IPS DF 4.7 (cell line): ENCODE results near the gene DUS3L.

Experiments used
- DNase-seq: peaks from one replicate; pipeline ENCODE4 v3.0.0-alpha.2; 2013; ENCODE audit warnings: low spot score; ENCODE audit errors: extremely low read depth

DUS3L gene

GRCh38 chr19:5822181-5822844, 31.4 kb upstream of the DUS3L start:
- no peak for DNase-seq

- no peak for DNase-seq
Observed at GRCh38 chr19:5821521-5822180, 30.7 kb upstream of the DUS3L start.

- DNase-seq, result no peak
Observed at GRCh38 chr19:5820785-5821184, 29.8 kb upstream of the DUS3L start.

GRCh38 chr19:5818594-5818993, 27.6 kb upstream of the DUS3L start:
- DNase-seq, result no peak

GRCh38 chr19:5817218-5817617, 26.3 kb upstream of the DUS3L start:
- no peak for DNase-seq

- DNase-seq, result no peak
Observed at GRCh38 chr19:5814852-5815246, 23.9 kb upstream of the DUS3L start.

- DNase-seq, result no peak
Observed at GRCh38 chr19:5814123-5814851, 23.3 kb upstream of the DUS3L start.

- no peak for DNase-seq
Observed at GRCh38 chr19:5811117-5811516, 20.2 kb upstream of the DUS3L start.

- no peak for DNase-seq
Observed at GRCh38 chr19:5809469-5809868, 18.5 kb upstream of the DUS3L start.

- no peak for DNase-seq
Observed at GRCh38 chr19:5809053-5809452, 18.1 kb upstream of the DUS3L start.

- DNase-seq, result no peak
Observed at GRCh38 chr19:5808120-5808816, 17.3 kb upstream of the DUS3L start.

GRCh38 chr19:5806905-5807304, 15.9 kb upstream of the DUS3L start:
- no peak for DNase-seq

GRCh38 chr19:5806133-5806489, 15.1 kb upstream of the DUS3L start:
- no peak for DNase-seq

GRCh38 chr19:5805462-5806132, 14.6 kb upstream of the DUS3L start:
- no peak for DNase-seq

- no peak for DNase-seq
Observed at GRCh38 chr19:5804516-5805461, 13.8 kb upstream of the DUS3L start, which contains the start of gene NRTN. NRTN (plus strand) TSS chr19:5805067; CDS start chr19:5824166, 19,099 bp downstream.

GRCh38 chr19:5803752-5804515, 13.0 kb upstream of the DUS3L start:
- DNase-seq, result no peak

GRCh38 chr19:5803441-5803751, 12.4 kb upstream of the DUS3L start:
- no peak for DNase-seq

GRCh38 chr19:5801796-5802619, 11.0 kb upstream of the DUS3L start:
- no peak for DNase-seq
